HepG2 (cell line): Measurements from ENCODE around the gene GNG13. TPM values are rescaled to one million over a fixed set of nuclear protein-coding genes. Genes with fewer than 3 reads are reported as not detected.

Source experiments
- ATAC-seq: fragments of 200-7000 bp; cut with Tn5 transposase; 3 replicates; pipeline ENCODE4 v1.9.1; 2020; ENCODE audit warnings: mild to moderate bottlenecking, moderate library complexity
- BruUV-seq: library from RNA; stranded (reverse); fragments of 400-500 nt; replicated peaks from 2 replicates; lab custom pipeline; 2021; lab: Mats Ljungman, UMichigan
- CTCF ChIA-PET: fragments of 300-600 bp; formaldehyde crosslinking; extraction: SDS; loops from one replicate; lab custom pipeline; 2021; ENCODE audit warnings: low total read pairs, inconsistent platforms, low intra/inter-chr PET ratio; lab: Yijun Ruan, JAX
- POLR2A ChIA-PET: fragments of 350-600 bp; sonication (Branson Sonifier 250); formaldehyde crosslinking; loops from one replicate; lab custom pipeline; 2020; ENCODE audit warnings: antibody characterized with exemption, inconsistent platforms; lab: Yijun Ruan, JAX
- DNase-seq: peaks from one replicate; pipeline ENCODE4 v3.0.0-alpha.2; 2015; ENCODE audit warnings: low spot score
- FAIRE-seq: peaks from 3 replicates; lab custom pipeline; 2011; peaks lifted over from hg19 to GRCh38; lab: Jason Lieb, UNC
- H2AFZ ChIP-seq: one replicate; pipeline ENCODE4 v1.6.1; 2011; ENCODE audit warnings: low read length, inconsistent platforms
- H3K27ac ChIP-seq: fragments of 300-600 bp; 3 replicates; pipeline ENCODE4 v1.8.0; 2011; ENCODE audit warnings: mixed run types, mild to moderate bottlenecking, mixed read lengths, low read length, inconsistent platforms; ENCODE audit not compliant: insufficient read depth; ENCODE audit errors: extremely low read length
- H3K27me3 ChIP-seq, 2 experiments: fragments of 200-600 bp in 1 of 2; 2 replicates in 1 of 2; 3 replicates in 1 of 2; pipeline versions ENCODE4 v1.6.0 to v1.8.0; 2011; ENCODE audit warnings: low read length in 2 of 2, mild to moderate bottlenecking in 2 of 2, moderate library complexity in 2 of 2, inconsistent platforms in 1 of 2; ENCODE audit not compliant: insufficient read depth in 2 of 2, control insufficient read depth in 1 of 2
- H3K36me3 ChIP-seq, 2 experiments: fragments of 200-600 bp in 1 of 2; replicated peaks in 1 of 2; 2 replicates in 1 of 2; 3 replicates in 1 of 2; pipeline versions ENCODE4 v1.5.1 to v1.8.0; 2011; ENCODE audit warnings: low read length in 2 of 2, inconsistent platforms in 1 of 2; ENCODE audit not compliant: insufficient read depth in 2 of 2, control insufficient read depth in 1 of 2
- H3K4me1 ChIP-seq: 2 replicates; pipeline ENCODE4 v1.5.1; 2012; ENCODE audit warnings: low read length, inconsistent platforms; ENCODE audit not compliant: insufficient read depth
- H3K4me2 ChIP-seq: 2 replicates; pipeline ENCODE4 v1.6.0; 2011; ENCODE audit warnings: low read depth, low read length, inconsistent platforms
- H3K4me3 ChIP-seq, 3 experiments: fragments of 200-600 bp in 1 of 3; sonication (generic), shearing (Covaris generic) in 1 of 3; replicated peaks in 1 of 3; 2 replicates each; pipeline ENCODE4 v1.5.1; 2011 to 2016; ENCODE audit warnings: low read length in 3 of 3, inconsistent platforms in 2 of 3, low read depth in 2 of 3, mild to moderate bottlenecking in 2 of 3, control low read depth in 1 of 3, mixed read lengths in 1 of 3; ENCODE audit not compliant: insufficient read depth in 1 of 3
- H3K79me2 ChIP-seq: one replicate; pipeline ENCODE4 v1.6.1; 2011; ENCODE audit warnings: low read length, inconsistent platforms; ENCODE audit not compliant: insufficient read depth
- H3K9ac ChIP-seq: 2 replicates; pipeline ENCODE4 v1.6.0; 2011; ENCODE audit warnings: mild to moderate bottlenecking, low read depth, low read length, inconsistent platforms; ENCODE audit not compliant: insufficient read depth
- H3K9me3 ChIP-seq: 2 replicates; pipeline ENCODE4 v1.5.1; 2012; ENCODE audit warnings: mild to moderate bottlenecking, low read length
- H4K20me1 ChIP-seq: 2 replicates; pipeline ENCODE4 v1.6.0; 2011; ENCODE audit warnings: inconsistent platforms, mild to moderate bottlenecking, low read length, moderate library complexity; ENCODE audit not compliant: insufficient read depth
- ELF4 ChIP-seq: sonication (generic); formaldehyde crosslinking; IDR thresholded peaks from 2 replicates; pipeline ENCODE4 v1.5.0; 2020; ENCODE audit warnings: missing genetic modification reagents, mild to moderate bottlenecking, moderate library complexity, borderline replicate concordance
- HNRNPUL1 ChIP-seq: fragments of 200-400 bp; formaldehyde crosslinking; IDR thresholded peaks from 2 replicates; pipeline ENCODE4 v1.6.1; 2017; ENCODE audit warnings: low read depth, mild to moderate bottlenecking, low read length, moderate library complexity
- HOXA7 ChIP-seq: sonication (generic); formaldehyde crosslinking; IDR thresholded peaks from 2 replicates; pipeline ENCODE4 v1.8.1; 2022; ENCODE audit warnings: mild to moderate bottlenecking, missing genetic modification reagents, moderate library complexity
- MED1 ChIP-seq: sonication (generic); formaldehyde crosslinking; IDR thresholded peaks from 2 replicates; pipeline ENCODE4 v1.4.0; 2020; ENCODE audit warnings: missing genetic modification reagents
- RAD51 ChIP-seq: fragments of 450-650 bp; IDR thresholded peaks from 2 replicates; pipeline ENCODE4 v1.6.1; 2016; ENCODE audit warnings: borderline replicate concordance
- USF2 ChIP-seq, 2 experiments: sonication (generic) in 1 of 2; formaldehyde crosslinking in 1 of 2; IDR thresholded peaks; 2 replicates each; pipeline versions ENCODE4 v1.5.1 to v1.6.1; 2011 to 2020; ENCODE audit warnings: borderline replicate concordance in 1 of 2, low read depth in 1 of 2, low read length in 1 of 2, mild to moderate bottlenecking in 1 of 2, missing genetic modification reagents in 1 of 2, moderate library complexity in 1 of 2
- ZNF577 ChIP-seq: sonication (generic); formaldehyde crosslinking; IDR thresholded peaks from 2 replicates; pipeline ENCODE4 v1.4.0; 2020; ENCODE audit warnings: mild to moderate bottlenecking, low read depth, missing genetic modification reagents, borderline replicate concordance
- ZNF672 ChIP-seq: sonication (generic); formaldehyde crosslinking; IDR thresholded peaks from 2 replicates; pipeline ENCODE4 v1.8.1; 2022; ENCODE audit warnings: missing genetic modification reagents
- WGBS: methylation state at CpG from one replicate; pipeline ENCODE4 v1.1.6; 2017; ENCODE audit warnings: low lambda C conversion rate; 5-methylcytosine and 5-hydroxymethylcytosine counted together
- in situ Hi-C: cut with HindIII; loops from 2 replicates; pipeline ENCODE4 v1.10.0; 2017; ENCODE audit warnings: low pct_unique_long_range_greater_than_20kb; ENCODE audit not compliant: extremely low pct_ligation_motif_present
- intact Hi-C: fragments of 100-400 bp; cut with micrococcal nuclease; formaldehyde crosslinking; loops from one replicate; pipeline ENCODE4 v1.10.0; 2022; ENCODE audit not compliant: unreplicated experiment
- polyA plus RNA-seq, 8 experiments: library from polyadenylated mRNA; depleted of rRNA in 3 of 8; stranded (reverse) in 7 of 8; unstranded in 1 of 8; fragments of >200 nt; fragmentation: Illumina TruSeq in 4 of 8; extraction: Trizol in 4 of 8; gene quantifications; 2 replicates each; pipeline versions ENCODE4 v1.2.1 to v1.2.3, GENCODE V29; 2011 to 2016; ENCODE audit warnings: low read depth in 4 of 8, missing spikeins in 1 of 8, mixed read lengths in 1 of 8; ENCODE audit not compliant: insufficient read depth in 1 of 8
- total RNA-seq, 5 experiments: library from RNA; depleted of rRNA; stranded (reverse); fragments of >200 nt; fragmentation: Illumina TruSeq; extraction: Trizol; gene quantifications; 2 replicates each; pipeline ENCODE4 v1.2.3, GENCODE V29; 2016; ENCODE audit warnings: low read depth in 1 of 5
- TF ChIP-seq, protein P1 (sequence below): fragments of 450-650 bp; IDR thresholded peaks from 2 replicates; pipeline ENCODE4 v1.6.1; 2016
- TF ChIP-seq, protein P2 (sequence below): sonication (generic); formaldehyde crosslinking; conservative IDR thresholded peaks from 2 replicates; pipeline ENCODE4 v1.4.0; 2020; ENCODE audit warnings: missing genetic modification reagents
- TF ChIP-seq, protein P3 (sequence below): sonication (generic); formaldehyde crosslinking; IDR thresholded peaks from 2 replicates; pipeline ENCODE4 v1.5.0; 2020; ENCODE audit warnings: mild to moderate bottlenecking, missing genetic modification reagents, borderline replicate concordance

Gene GNG13
- total and polyA plus RNA-seq, 2 of the 13 experiments (the other 11 are each of a cell fraction or from before 2014, with no cell fraction given) = not detected

DNA sequence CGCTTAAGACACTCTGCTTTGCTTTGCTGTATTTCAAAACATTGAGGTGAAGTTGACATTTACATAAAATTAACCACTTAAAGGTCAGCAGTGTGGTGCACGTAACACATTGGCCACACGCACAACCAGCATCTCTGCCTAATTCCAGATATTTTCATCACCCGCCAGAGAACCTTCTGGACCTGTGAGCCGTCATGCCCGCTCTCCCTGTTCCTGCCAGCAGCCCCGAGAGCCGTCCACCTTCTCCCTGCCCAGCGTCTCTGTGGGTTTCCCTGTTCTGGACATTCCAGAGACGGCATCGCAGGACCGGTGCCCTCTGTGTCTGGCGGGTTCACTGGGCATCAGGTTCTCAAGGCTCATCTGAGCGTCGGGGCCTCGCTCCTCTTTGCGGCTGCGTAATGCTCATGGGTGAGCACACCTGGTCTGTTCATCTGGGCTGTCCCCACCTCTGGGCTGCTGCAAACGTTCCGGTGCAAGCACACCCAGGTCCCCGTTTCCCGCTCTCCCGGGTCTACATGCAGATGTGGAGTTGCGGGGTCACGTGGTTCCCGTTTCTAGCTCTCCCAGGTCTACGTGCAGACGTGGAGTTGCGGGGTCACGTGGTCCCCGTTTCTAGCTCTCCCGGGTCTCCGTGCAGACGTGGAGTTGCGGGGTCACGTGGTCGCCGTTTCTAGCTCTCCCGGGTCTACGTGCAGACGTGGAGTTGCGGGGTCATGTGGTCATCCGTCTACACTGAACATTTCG is 48.1 kb upstream of the GNG13 start:
- CTCF ChIA-PET = no interaction called here
- intact Hi-C loops (no loop called here), in situ Hi-C loops (no loop called here)
- no peak overlapping the region for H3K4me3 ChIP-seq
- 43% methylated on average over 16 of the region's 44 CpGs for WGBS
- H4K20me1 ChIP-seq = no peaks in the 10 kb centered on the region
- DNase-seq (no peak), ATAC-seq (no peak), FAIRE-seq (no peak)
- no peak overlapping the region for H2AFZ ChIP-seq
- H3K4me1 ChIP-seq = no peaks in the 10 kb centered on the region
- no peaks in the 10 kb centered on the region for H3K79me2 ChIP-seq
- TF ChIP-seq, protein P1, sequence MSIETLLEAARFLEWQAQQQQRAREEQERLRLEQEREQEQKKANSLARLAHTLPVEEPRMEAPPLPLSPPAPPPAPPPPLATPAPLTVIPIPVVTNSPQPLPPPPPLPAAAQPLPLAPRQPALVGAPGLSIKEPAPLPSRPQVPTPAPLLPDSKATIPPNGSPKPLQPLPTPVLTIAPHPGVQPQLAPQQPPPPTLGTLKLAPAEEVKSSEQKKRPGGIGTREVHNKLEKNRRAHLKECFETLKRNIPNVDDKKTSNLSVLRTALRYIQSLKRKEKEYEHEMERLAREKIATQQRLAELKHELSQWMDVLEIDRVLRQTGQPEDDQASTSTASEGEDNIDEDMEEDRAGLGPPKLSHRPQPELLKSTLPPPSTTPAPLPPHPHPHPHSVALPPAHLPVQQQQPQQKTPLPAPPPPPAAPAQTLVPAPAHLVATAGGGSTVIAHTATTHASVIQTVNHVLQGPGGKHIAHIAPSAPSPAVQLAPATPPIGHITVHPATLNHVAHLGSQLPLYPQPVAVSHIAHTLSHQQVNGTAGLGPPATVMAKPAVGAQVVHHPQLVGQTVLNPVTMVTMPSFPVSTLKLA = peak; percentile 45; the same call in 1 of the 2 replicates
- TF ChIP-seq HNRNPUL1 = no peak
- TF ChIP-seq, protein P2, sequence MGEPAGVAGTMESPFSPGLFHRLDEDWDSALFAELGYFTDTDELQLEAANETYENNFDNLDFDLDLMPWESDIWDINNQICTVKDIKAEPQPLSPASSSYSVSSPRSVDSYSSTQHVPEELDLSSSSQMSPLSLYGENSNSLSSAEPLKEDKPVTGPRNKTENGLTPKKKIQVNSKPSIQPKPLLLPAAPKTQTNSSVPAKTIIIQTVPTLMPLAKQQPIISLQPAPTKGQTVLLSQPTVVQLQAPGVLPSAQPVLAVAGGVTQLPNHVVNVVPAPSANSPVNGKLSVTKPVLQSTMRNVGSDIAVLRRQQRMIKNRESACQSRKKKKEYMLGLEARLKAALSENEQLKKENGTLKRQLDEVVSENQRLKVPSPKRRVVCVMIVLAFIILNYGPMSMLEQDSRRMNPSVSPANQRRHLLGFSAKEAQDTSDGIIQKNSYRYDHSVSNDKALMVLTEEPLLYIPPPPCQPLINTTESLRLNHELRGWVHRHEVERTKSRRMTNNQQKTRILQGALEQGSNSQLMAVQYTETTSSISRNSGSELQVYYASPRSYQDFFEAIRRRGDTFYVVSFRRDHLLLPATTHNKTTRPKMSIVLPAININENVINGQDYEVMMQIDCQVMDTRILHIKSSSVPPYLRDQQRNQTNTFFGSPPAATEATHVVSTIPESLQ (CRISPR knock-in tag) = no peak
- peak; percentile 62; the same call in 1 of the 2 replicates for TF ChIP-seq RAD51
- no peak for TF ChIP-seq ZNF577 (CRISPR knock-in tag)
- no peak for TF ChIP-seq ELF4 (CRISPR knock-in tag)
- no peak for TF ChIP-seq ZNF672 (CRISPR knock-in tag)
- peak; percentile 84 for TF ChIP-seq USF2 (IDR thresholded peaks at IDR 0.05; ENCODE audit: low read depth, low read length)
- no peak for TF ChIP-seq USF2 (CRISPR knock-in tag; IDR thresholded peaks at IDR 0.05; ENCODE audit: borderline replicate concordance)
- no peak for TF ChIP-seq MED1 (CRISPR knock-in tag)
- TF ChIP-seq, protein P3, sequence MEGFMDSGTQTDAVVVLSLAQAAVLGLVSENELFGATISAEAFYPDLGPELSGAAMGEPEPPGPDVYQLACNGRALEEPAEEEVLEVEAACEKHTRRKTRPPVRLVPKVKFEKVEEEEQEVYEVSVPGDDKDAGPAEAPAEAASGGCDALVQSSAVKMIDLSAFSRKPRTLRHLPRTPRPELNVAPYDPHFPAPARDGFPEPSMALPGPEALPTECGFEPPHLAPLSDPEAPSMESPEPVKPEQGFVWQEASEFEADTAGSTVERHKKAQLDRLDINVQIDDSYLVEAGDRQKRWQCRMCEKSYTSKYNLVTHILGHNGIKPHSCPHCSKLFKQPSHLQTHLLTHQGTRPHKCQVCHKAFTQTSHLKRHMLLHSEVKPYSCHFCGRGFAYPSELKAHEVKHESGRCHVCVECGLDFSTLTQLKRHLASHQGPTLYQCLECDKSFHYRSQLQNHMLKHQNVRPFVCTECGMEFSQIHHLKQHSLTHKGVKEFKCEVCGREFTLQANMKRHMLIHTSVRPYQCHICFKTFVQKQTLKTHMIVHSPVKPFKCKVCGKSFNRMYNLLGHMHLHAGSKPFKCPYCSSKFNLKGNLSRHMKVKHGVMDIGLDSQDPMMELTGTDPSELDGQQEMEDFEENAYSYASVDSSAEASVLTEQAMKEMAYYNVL (CRISPR knock-in tag) = no peak
- TF ChIP-seq HOXA7 = no peak
- BruUV-seq = no TSS peak
- no peaks in the 10 kb centered on the region for H3K36me3 ChIP-seq
- peaks cover 0 to 31% of the 10 kb centered on the region in 2 experiments; a peak in 3 of 5 replicates for H3K27me3 ChIP-seq
- H3K27ac ChIP-seq = no peak overlapping the region
- peaks cover 12% of the 10 kb centered on the region; the same call in 1 of the 2 replicates for H3K9me3 ChIP-seq
- H3K4me2 ChIP-seq = no peak overlapping the region
- H3K9ac ChIP-seq = no peak overlapping the region
- POLR2A ChIA-PET = no interaction called here
